Measurements from ENCODE around the gene AMPD3. TPM values are rescaled to one million over a fixed set of nuclear protein-coding genes. Genes with fewer than 3 reads are reported as not detected.

Gene AMPD3
- total RNA-seq, result 7.0 and 7.2 TPM in 2 replicates

DNA sequence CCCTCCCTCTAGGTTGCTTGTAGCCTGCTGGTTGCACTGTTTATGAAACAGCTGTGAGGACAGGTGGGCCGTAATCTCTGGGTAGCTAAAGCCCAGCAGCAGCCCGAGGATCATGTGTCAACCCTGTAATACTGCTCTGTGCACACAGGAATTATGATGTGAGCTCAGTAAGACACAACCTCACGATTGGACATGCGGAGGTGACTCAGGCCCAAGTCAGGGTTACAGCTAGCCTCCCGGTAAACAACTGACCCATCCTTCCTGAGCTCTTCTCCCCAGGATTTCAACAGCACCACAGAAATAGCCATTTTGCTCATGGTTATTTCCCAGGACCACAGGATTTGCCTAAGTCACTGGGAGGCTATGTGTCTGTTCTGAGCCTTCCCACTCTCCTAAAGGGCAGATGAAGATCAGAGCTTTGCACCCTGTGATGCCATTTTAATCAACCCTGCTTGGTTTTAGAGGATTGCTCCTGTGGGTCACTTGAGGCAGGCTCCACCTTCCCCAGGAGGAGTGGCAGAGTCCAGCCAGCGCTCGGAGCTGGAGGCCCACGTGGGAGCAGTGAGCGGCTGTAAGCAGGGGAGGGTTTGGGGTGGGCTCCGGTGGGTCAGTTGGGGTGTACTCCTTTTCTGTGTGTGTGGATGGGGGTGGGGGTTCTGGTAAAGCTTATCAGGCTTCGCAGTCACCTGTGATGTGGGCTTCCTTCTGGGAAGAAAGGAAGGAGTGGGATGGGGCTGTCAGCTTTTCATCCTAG lies at the start of gene AMPD3:
AMPD3 (plus strand) TSS at position 387 of the 754 bp plus-strand sequence. CDS start 6,256 bp downstream, outside the sequence.

GRCh38 chr11:10540915-10541560 lies 86.0 kb downstream of the AMPD3 start, which contains the start of gene RNF141:
TSS of gene RNF141 (minus strand) at chr11:10541187. CDS start at chr11:10534158, 7,029 bp downstream.

Other genes starting within 250 kb of the AMPD3 start
- gene SBF2, start 161.0 kb upstream of the AMPD3 start, total RNA-seq, result 52.1 and 61.1 TPM in 2 replicates
- 187 and 204 TPM in 2 replicates for gene ADM, start 150.2 kb upstream of the AMPD3 start, total RNA-seq
- 31.9 and 35.1 TPM in 2 replicates for gene RNF141, start 85.9 kb downstream of the AMPD3 start, total RNA-seq
- gene LYVE1, start 113.4 kb downstream of the AMPD3 start, total RNA-seq, result 0.12 and 0.22 TPM in 2 replicates
- 5.2 and 22.6 TPM in 2 replicates for gene IRAG1, start 238.5 kb downstream of the AMPD3 start, total RNA-seq